HG02870 (cell line): ENCODE measurements around the gene ZNF407.

Source experiments
- ATAC-seq: cut with Tn5 transposase; IDR thresholded peaks from one replicate; pipeline ENCODE4 v1.9.1; 2021; ENCODE audit warnings: mild to moderate bottlenecking, moderate library complexity; ENCODE audit not compliant: unreplicated experiment

The ZNF407 gene

GRCh38 chr18:74869904-74870863 lies 272.5 kb downstream of the ZNF407 start:
- peak; percentile 96 for ATAC-seq

GRCh38 chr18:74870950-74871349 lies 273.3 kb downstream of the ZNF407 start:
- no peak for ATAC-seq

- ATAC-seq = no peak
Measured at GRCh38 chr18:74873629-74874028, 276.0 kb downstream of the ZNF407 start.

- no peak for ATAC-seq
Measured at GRCh38 chr18:74874351-74874750, 276.7 kb downstream of the ZNF407 start.

GRCh38 chr18:74876630-74877243 lies 279.1 kb downstream of the ZNF407 start:
- ATAC-seq = no peak

- ATAC-seq = no peak
Measured at GRCh38 chr18:74878267-74878666, 280.6 kb downstream of the ZNF407 start.

- no peak for ATAC-seq
Measured at GRCh38 chr18:74880706-74881278, 283.1 kb downstream of the ZNF407 start.

- no peak for ATAC-seq
Measured at GRCh38 chr18:74892066-74892627, 294.5 kb downstream of the ZNF407 start.

- no peak for ATAC-seq
Measured at GRCh38 chr18:74895686-74896085, 298.0 kb downstream of the ZNF407 start.

- no peak for ATAC-seq
Measured at GRCh38 chr18:74896390-74896991, 298.8 kb downstream of the ZNF407 start.

- ATAC-seq = no peak
Measured at GRCh38 chr18:74897971-74898657, 300.4 kb downstream of the ZNF407 start.

GRCh38 chr18:74898965-74899364 lies 301.3 kb downstream of the ZNF407 start:
- ATAC-seq = no peak

- no peak for ATAC-seq
Measured at GRCh38 chr18:74899554-74899953, 301.9 kb downstream of the ZNF407 start.

- no peak for ATAC-seq
Measured at GRCh38 chr18:74901362-74902146, 303.9 kb downstream of the ZNF407 start.

GRCh38 chr18:74902147-74902455 lies 304.4 kb downstream of the ZNF407 start:
- ATAC-seq = no peak

- no peak for ATAC-seq
Measured at GRCh38 chr18:74905247-74905646, 307.6 kb downstream of the ZNF407 start.

- no peak for ATAC-seq
Measured at GRCh38 chr18:74906184-74906583, 308.5 kb downstream of the ZNF407 start.

- ATAC-seq = no peak
Measured at GRCh38 chr18:74914052-74914591, 316.5 kb downstream of the ZNF407 start.

- ATAC-seq = no peak
Measured at GRCh38 chr18:74914648-74915047, 317.0 kb downstream of the ZNF407 start.
